Mesendoderm (in vitro differentiated cells): Measurements from ENCODE around the gene ABCA6.
A peak's percentile ranks its signal among the peaks of the same experiment; 100 is the strongest.

Experiments used
- DNase-seq: peaks from one replicate; pipeline ENCODE4 v3.0.0; 2013
- H2AK5ac ChIP-seq: 2 replicates; pipeline ENCODE4 v1.6.1; 2013; ENCODE audit warnings: low read length, inconsistent platforms
- H2BK120ac ChIP-seq: 2 replicates; pipeline ENCODE4 v1.6.1; 2013; ENCODE audit warnings: low read depth, mild to moderate bottlenecking, low read length, moderate library complexity, mixed read lengths
- H2BK15ac ChIP-seq: replicated peaks from 2 replicates; pipeline ENCODE4 v1.6.1; 2013; ENCODE audit warnings: low read depth, mild to moderate bottlenecking, moderate library complexity
- H2BK5ac ChIP-seq: 2 replicates; pipeline ENCODE4 v1.6.1; 2013; ENCODE audit warnings: low read length, inconsistent platforms
- H3K18ac ChIP-seq: 2 replicates; pipeline ENCODE4 v1.6.1; 2013; ENCODE audit warnings: mild to moderate bottlenecking, low read length, mixed read lengths
- H3K23ac ChIP-seq: one replicate; pipeline ENCODE4 v1.6.1; 2013; ENCODE audit warnings: low read length
- H3K27ac ChIP-seq: 2 replicates; pipeline ENCODE4 v1.5.1; 2013; ENCODE audit warnings: low read depth, mild to moderate bottlenecking, inconsistent platforms, low read length, moderate library complexity
- H3K27me3 ChIP-seq: 2 replicates; pipeline ENCODE4 v1.6.1; 2013; ENCODE audit warnings: low read length, control low read depth, mild to moderate bottlenecking, inconsistent platforms; ENCODE audit not compliant: insufficient read depth, poor library complexity
- H3K36me3 ChIP-seq: 2 replicates; pipeline ENCODE4 v1.6.1; 2013; ENCODE audit warnings: low read length, inconsistent platforms; ENCODE audit not compliant: control insufficient read depth, insufficient read depth
- H3K4ac ChIP-seq: one replicate; pipeline ENCODE4 v1.6.1; 2013; ENCODE audit warnings: low read depth, mild to moderate bottlenecking, low read length, moderate library complexity
- H3K4me1 ChIP-seq: 2 replicates; pipeline ENCODE4 v1.6.1; 2013; ENCODE audit warnings: low read depth, low read length, inconsistent platforms; ENCODE audit not compliant: control insufficient read depth
- H3K4me2 ChIP-seq: 2 replicates; pipeline ENCODE4 v1.6.1; 2013; ENCODE audit warnings: low read length
- H3K4me3 ChIP-seq: 2 replicates; pipeline ENCODE4 v1.5.1; 2013; ENCODE audit warnings: mild to moderate bottlenecking, low read length
- H3K56ac ChIP-seq: one replicate; pipeline ENCODE4 v1.6.1; 2013; ENCODE audit warnings: low read length
- H3K79me1 ChIP-seq: 2 replicates; pipeline ENCODE4 v1.6.1; 2013; ENCODE audit warnings: low read length, inconsistent platforms
- H3K79me2 ChIP-seq: 2 replicates; pipeline ENCODE4 v1.6.1; 2013; ENCODE audit warnings: mild to moderate bottlenecking, low read length; ENCODE audit not compliant: control insufficient read depth, insufficient read depth
- H3K9ac ChIP-seq: 2 replicates; pipeline ENCODE4 v1.6.1; 2013; ENCODE audit warnings: low read length, inconsistent platforms
- H4K5ac ChIP-seq: one replicate; pipeline ENCODE4 v1.6.1; 2013; ENCODE audit warnings: low read length
- H4K8ac ChIP-seq: one replicate; pipeline ENCODE4 v1.6.1; 2013; ENCODE audit warnings: low read depth, mild to moderate bottlenecking, control low read depth, low read length, moderate library complexity
- WGBS: extraction: QIAGEN DNeasy Blood & Tissue Kit; methylation state at CpG from one replicate; pipeline ENCODE4 v1.1.7; 2013; ENCODE audit warnings: low lambda C conversion rate, missing lambda C conversion rate; ENCODE audit not compliant: insufficient coverage; ENCODE audit errors: extremely low coverage; 5-methylcytosine and 5-hydroxymethylcytosine counted together

ABCA6 gene

DNA sequence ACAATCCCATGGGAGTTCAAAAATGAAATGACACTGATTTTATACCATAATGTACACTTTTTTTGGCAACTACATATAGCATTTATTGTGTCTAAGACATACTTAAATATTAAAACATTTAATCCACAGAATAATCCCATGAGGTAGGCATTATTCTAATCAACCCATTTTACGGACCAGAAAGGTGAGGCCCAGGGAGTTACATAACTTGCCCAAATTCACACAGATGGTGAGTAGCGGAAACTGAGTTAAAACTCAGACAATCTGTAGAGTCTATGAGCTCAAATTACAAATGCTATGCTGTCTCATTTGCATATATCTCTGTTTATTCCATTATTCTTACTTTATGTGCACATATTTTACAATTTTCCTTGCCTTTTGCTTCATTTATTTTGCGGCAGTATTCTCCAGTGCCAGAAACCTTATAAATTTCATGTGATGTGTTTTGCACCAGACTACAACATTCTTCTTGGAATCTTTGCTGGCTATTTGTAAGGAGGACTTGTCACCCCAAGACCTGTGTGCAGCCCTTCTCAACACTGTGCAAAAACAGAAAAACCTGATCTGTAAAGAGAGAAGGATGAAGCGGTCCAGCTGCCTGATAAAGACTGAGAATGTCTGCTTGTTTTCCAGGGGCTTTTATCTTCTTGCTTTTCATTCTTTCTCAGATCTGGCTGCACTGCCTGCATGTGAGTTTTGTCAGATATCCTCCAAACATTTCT lies 78.7 kb downstream of the ABCA6 start:
- Histone ChIP-seq H3K36me3 (no peaks in the 10 kb centered on the region), H3K4me2 (no peak overlapping the region)
- DNase-seq = no peak

DNA sequence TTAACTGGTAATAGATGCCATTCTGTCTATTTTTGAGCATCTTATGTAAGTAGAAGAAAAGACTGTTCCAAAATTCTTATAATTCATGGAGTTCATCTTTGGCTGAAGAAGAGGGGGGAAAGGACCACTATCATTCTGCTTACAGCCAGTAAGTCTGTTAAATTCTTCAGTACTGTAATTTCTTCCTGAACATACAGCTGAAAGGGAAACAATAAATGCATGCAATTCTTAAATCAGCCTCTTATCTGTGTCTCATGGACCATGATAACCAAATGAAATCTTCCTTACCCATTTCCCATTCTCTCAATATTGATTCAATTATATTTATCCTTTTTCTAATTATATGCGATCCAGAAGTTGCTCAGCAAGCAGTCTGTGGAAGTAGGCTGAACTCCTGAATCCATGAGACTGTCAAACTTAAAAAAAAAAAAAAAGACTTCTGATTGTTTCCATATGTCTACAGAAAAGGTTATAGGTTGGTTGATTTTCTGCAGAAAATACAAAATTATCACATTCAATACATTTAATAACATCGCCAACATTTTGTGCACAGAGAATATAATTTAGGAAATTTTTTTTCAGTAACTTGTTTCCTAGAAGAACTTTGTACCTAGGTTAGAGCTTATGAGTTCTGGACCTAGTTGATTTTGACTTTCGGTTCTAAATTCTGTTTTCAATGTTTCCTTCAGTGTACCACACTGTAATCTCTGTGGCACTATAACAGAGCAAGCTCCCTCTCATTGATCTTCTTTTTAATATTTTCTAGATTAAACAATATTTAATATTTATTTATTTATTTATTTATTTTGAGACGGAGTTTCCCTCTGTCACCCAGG lies 79.8 kb downstream of the ABCA6 start:
- Histone ChIP-seq H2AK5ac (no peak overlapping the region), H4K5ac (no peak overlapping the region), H3K56ac (no peak overlapping the region), H3K36me3 (no peaks in the 10 kb centered on the region), H3K4me2 (no peak overlapping the region), H2BK15ac (no peak overlapping the region), H3K18ac (no peak overlapping the region), H3K4me1 (no peaks in the 10 kb centered on the region), H3K4ac (no peak overlapping the region), H3K27ac (no peak overlapping the region), H3K9ac (no peak overlapping the region), H3K79me1 (no peaks in the 10 kb centered on the region), H3K79me2 (no peaks in the 10 kb centered on the region), H3K4me3 (no peak overlapping the region), H3K27me3 (no peaks in the 10 kb centered on the region), H2BK5ac (no peak overlapping the region), H4K8ac (no peak overlapping the region), H2BK120ac (no peak overlapping the region), H3K23ac (no peak overlapping the region)
- WGBS = no CpG with 5 or more reads among the region's 4 CpGs
- no peak for DNase-seq

More for the DNA sequence above, 78.7 kb downstream of the ABCA6 start:
- no CpG with 5 or more reads among the region's 4 CpGs for WGBS
- Histone ChIP-seq H3K79me1 (no peaks in the 10 kb centered on the region), H3K79me2 (no peaks in the 10 kb centered on the region), H3K4ac (no peak overlapping the region), H2AK5ac (no peak overlapping the region), H2BK15ac (no peak overlapping the region), H3K4me1 (no peaks in the 10 kb centered on the region), H4K8ac (no peak overlapping the region), H3K23ac (no peak overlapping the region), H3K27ac (no peak overlapping the region), H2BK120ac (no peak overlapping the region), H3K18ac (no peak overlapping the region), H2BK5ac (no peak overlapping the region), H3K56ac (no peak overlapping the region), H3K4me3 (no peak overlapping the region), H4K5ac (no peak overlapping the region), H3K9ac (no peak overlapping the region), H3K27me3 (no peaks in the 10 kb centered on the region)

DNA sequence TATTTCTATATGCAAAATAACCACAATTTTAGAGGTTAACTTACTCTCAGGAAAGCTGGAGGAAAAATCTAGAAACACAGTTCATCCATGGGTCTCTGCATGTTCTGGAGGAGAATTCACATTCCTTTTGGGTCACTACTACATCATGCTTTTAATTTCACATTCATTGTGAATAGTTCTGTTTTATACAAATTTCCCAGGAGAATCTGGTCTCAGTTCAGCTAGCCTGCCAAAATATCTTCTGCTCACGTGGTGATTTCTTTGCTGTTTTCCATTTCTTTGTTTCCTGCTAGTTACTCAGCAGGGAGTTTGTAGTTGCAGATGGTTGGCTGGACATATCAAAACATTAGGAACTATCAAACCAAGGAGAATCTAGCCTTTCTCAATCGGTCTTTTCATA lies 80.9 kb downstream of the ABCA6 start, which contains the start of gene ABCA9:
Gene ABCA9 (minus strand): TSS at position 106 of the 400 bp plus-strand sequence. CDS start 9,801 bp downstream, outside the sequence.
- Histone ChIP-seq H2BK15ac (no peak within 1 kb of the TSS), H3K18ac (no peak within 1 kb of the TSS), H2BK5ac (no peak within 1 kb of the TSS), H3K79me1 (no peaks in the 10 kb centered on the region), H3K4me3 (no peak within 1 kb of the TSS), H3K56ac (no peak within 1 kb of the TSS), H3K36me3 (no peaks in the 10 kb centered on the region), H3K4me1 (no peaks in the 10 kb centered on the region), H3K23ac (no peak within 1 kb of the TSS), H3K27ac (no peak within 1 kb of the TSS), H2BK120ac (no peak within 1 kb of the TSS), H2AK5ac (no peak within 1 kb of the TSS), H4K8ac (no peak within 1 kb of the TSS), H4K5ac (no peak within 1 kb of the TSS), H3K4ac (no peak within 1 kb of the TSS), H3K27me3 (no peaks in the 10 kb centered on the region), H3K79me2 (no peaks in the 10 kb centered on the region), H3K9ac (no peak within 1 kb of the TSS), H3K4me2 (no peak within 1 kb of the TSS)
- no peak for DNase-seq
- no CpG with 5 or more reads among the region's 2 CpGs for WGBS

DNA sequence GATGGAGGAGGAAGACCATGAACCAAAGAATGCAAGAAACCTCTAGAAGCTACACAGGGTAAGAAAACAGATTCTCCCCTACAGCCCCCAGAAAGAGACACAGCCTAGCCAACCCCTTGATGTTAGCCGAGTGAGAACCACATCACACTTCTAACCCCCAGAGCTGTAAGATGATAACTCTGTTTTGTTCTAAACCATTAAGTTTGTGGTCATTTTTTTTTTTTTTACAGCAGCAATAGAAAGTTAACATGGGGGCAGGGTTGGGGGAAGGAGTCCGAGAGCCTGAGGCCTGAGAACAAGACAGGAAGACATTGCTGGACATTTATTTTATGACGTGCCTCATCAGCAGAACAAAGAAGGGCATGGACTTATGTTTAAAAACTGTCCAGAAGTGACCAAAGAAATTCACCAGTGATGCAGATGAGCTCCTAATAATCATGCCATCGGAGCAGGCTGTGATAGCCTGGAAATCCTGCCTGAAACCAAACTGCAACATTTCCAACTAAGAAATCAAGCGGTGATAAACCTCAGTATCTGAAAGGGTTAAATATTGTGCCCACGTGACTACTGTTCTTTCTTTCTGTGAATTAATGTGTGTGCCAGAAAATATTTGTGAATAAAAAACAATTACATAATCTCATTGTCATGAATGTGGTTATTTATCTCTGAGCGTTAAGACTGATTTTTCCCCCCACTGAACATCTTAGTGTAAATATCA lies 82.1 kb downstream of the ABCA6 start:
- no peak overlapping the region for H3K9ac ChIP-seq
- no peak overlapping the region for H2BK5ac ChIP-seq
- no peak overlapping the region for H4K8ac ChIP-seq
- no peak overlapping the region for H3K27ac ChIP-seq
- no peaks in the 10 kb centered on the region for H3K79me1 ChIP-seq
- H4K5ac ChIP-seq = no peak overlapping the region
- H3K56ac ChIP-seq = no peak overlapping the region
- H3K23ac ChIP-seq = no peak overlapping the region
- H3K4me3 ChIP-seq = no peak overlapping the region
- no peaks in the 10 kb centered on the region for H3K4me1 ChIP-seq
- no peaks in the 10 kb centered on the region for H3K27me3 ChIP-seq
- H2AK5ac ChIP-seq = no peak overlapping the region
- H2BK120ac ChIP-seq = no peak overlapping the region
- H3K4ac ChIP-seq = no peak overlapping the region
- no peak overlapping the region for H3K4me2 ChIP-seq
- no peaks in the 10 kb centered on the region for H3K36me3 ChIP-seq
- no peaks in the 10 kb centered on the region for H3K79me2 ChIP-seq
- no peak overlapping the region for H3K18ac ChIP-seq
- no CpG with 5 or more reads among the region's 7 CpGs for WGBS
- no peak for DNase-seq
- no peak overlapping the region for H2BK15ac ChIP-seq

DNA sequence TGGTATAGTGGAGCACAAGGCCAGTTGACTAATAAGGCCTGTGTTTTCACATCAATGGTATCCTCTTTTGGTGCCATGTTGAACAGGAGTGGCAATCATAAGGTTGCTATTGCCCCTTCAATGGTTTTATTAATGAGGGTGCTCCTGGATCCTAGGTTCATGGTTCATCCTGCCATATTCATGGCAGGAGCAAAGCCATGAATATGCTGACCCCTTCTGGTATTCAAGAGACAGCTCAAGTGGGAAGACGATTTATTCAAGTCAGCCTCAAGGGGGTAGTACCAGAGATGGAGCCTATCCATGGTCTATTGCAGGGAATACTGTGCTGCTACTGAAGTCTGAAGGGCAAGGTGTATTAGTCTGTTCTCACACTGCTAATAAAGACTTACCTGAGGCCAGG lies 83.5 kb downstream of the ABCA6 start:
- Histone ChIP-seq H3K36me3 (no peaks in the 10 kb centered on the region), H2BK120ac (no peak overlapping the region), H2AK5ac (no peak overlapping the region), H2BK5ac (no peak overlapping the region), H3K4ac (no peak overlapping the region), H4K8ac (no peak overlapping the region), H3K18ac (no peak overlapping the region), H3K4me3 (no peak overlapping the region), H3K4me1 (no peaks in the 10 kb centered on the region), H3K56ac (no peak overlapping the region), H3K79me2 (no peaks in the 10 kb centered on the region), H2BK15ac (no peak overlapping the region), H3K23ac (no peak overlapping the region), H4K5ac (no peak overlapping the region), H3K27me3 (no peaks in the 10 kb centered on the region), H3K27ac (no peak overlapping the region), H3K4me2 (no peak overlapping the region), H3K79me1 (no peaks in the 10 kb centered on the region), H3K9ac (no peak overlapping the region)
- WGBS = no CpG with 5 or more reads among the region's 1 CpG
- DNase-seq = peak; percentile 75
